ENCODE measurements around the gene RPL18.

The RPL18 gene

DNA sequence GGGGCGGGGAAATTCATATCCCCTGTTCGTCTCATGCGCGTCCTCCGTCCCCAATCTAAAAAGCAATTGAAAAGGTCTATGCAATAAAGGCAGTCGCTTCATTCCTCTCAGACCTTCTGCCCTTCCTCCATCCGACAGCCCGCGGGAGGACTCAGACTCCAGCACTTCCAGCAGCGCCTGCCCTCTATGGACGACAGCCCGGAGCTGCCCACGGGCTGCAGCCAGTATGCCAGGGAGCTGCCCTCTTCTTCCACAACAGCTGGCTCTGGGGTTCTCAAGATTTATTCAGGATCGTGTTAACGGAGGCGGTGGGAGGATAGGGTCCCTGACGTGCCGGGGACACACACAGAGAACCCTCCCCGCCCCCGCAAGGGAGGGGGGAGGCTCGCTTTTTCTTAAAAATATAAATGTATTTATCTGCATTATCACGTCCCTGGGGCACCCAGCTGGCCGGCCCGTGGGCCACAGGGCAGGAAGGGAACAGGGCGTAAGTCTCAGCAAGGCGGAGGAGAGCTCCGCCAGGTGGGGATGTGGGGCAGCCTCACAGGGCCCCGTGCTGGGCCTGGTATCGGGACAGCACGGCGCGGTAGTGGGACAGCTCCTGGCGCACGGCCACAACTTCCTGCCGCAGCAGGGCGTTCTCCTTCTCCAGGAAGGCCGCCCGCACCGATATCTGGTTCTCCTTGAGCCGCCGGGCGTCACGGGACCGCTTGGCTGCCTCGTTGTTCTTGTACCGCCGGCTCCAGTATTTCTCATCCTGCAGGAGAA lies 11.5 kb upstream of the RPL18 start:
- DNase-seq (ENCODE audit: low read depth): peak; percentile 74

DNA sequence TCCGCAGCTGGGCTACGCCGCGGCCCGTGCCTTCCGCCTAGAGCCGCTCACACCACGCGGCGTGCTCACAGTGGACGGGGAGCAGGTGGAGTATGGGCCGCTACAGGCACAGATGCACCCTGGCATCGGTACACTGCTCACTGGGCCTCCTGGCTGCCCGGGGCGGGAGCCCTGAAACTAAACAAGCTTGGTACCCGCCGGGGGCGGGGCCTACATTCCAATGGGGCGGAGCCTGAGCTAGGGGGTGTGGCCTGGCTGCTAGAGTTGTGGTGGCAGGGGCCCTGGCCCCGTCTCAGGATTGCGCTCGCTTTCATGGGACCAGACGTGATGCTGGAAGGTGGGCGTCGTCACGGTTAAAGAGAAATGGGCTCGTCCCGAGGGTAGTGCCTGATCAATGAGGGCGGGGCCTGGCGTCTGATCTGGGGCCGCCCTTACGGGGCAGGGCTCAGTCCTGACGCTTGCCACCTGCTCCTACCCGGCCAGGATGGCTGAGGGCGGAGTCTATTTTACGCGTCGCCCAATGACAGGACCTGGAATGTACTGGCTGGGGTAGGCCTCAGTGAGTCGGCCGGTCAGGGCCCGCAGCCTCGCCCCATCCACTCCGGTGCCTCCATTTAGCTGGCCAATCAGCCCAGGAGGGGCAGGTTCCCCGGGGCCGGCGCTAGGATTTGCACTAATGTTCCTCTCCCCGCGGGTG lies 10.8 kb upstream of the RPL18 start:
- no peak for DNase-seq (ENCODE audit: low read depth)

GRCh38 chr19:48629297-48629598 lies 10.3 kb upstream of the RPL18 start:
- no peak for DNase-seq (ENCODE audit: low read depth)

GRCh38 chr19:48628486-48629296 lies 9.7 kb upstream of the RPL18 start:
- DNase-seq (ENCODE audit: low read depth): no peak

- DNase-seq (ENCODE audit: low read depth): no peak
Measured at GRCh38 chr19:48627865-48628314, 8.9 kb upstream of the RPL18 start.

DNA sequence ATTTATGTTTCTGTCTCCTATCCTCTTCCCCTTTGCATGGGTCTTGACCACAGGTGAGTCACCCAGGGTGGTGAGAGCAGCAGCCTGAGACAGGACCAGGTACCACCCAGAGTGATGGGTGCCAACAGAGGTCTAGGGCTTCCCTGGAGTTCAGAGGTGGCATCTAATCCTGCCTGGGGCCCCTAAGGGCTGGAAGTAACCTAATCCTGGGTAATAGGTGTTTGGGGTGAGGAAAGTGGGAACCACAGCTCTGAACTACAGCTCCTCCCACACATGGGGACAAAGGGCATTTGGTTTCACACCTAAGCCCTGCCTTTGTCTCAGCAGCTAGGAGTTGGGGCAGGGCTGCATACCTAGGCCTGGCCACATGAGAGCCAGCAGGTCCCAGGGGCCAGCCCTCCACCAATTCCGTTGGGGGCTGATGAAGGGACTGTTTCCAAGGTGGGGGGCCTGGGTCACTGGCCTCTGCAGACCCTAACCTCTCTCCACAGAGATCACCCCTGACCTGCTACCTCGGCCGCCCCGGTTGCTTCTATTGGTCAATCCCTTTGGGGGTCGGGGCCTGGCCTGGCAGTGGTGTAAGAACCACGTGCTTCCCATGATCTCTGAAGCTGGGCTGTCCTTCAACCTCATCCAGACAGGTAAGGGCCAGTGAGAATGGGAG lies 8.4 kb upstream of the RPL18 start:
- no peak for DNase-seq (ENCODE audit: low read depth)

DNA sequence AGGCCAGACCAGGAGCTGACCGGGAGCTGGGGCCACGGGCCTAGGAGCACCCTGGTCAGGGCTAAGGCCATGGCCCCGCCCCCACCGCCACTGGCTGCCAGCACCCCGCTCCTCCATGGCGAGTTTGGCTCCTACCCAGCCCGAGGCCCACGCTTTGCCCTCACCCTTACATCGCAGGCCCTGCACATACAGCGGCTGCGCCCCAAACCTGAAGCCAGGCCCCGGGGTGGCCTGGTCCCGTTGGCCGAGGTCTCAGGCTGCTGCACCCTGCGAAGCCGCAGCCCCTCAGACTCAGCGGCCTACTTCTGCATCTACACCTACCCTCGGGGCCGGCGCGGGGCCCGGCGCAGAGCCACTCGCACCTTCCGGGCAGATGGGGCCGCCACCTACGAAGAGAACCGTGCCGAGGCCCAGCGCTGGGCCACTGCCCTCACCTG lies 6.9 kb upstream of the RPL18 start:
- no peak for DNase-seq (ENCODE audit: low read depth)

GRCh38 chr19:48624791-48625723 lies 6.1 kb upstream of the RPL18 start:
- no peak for DNase-seq (ENCODE audit: low read depth)

- peak; percentile 96 for DNase-seq (ENCODE audit: low read depth)
Measured at GRCh38 chr19:48624067-48624594, 5.2 kb upstream of the RPL18 start.

DNA sequence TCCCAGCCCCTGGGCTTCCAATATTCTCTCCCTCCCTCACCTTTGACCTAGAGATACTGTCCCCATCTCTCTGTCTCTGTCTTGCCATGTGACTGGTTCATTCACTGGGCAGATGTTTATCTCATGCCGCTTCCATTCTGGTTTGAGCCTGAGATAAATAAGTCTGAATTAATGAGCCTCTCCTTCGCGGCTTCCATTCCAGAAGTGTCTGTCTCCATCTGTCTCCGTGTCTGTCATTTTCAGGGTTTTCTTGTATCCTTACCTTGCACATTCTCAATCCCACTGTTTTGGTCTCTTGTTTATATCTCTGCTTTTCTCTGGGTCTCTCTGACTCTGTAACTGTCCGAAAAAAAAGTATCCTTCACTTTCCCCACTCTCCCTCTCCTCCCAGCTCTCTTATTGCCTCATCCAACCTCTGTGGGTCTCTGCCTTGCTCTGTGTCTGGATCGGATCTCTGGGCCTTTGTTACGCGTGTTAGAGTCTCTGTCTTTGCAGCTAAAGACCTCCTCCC lies 4.6 kb upstream of the RPL18 start:
- no peak for DNase-seq (ENCODE audit: low read depth)

DNA sequence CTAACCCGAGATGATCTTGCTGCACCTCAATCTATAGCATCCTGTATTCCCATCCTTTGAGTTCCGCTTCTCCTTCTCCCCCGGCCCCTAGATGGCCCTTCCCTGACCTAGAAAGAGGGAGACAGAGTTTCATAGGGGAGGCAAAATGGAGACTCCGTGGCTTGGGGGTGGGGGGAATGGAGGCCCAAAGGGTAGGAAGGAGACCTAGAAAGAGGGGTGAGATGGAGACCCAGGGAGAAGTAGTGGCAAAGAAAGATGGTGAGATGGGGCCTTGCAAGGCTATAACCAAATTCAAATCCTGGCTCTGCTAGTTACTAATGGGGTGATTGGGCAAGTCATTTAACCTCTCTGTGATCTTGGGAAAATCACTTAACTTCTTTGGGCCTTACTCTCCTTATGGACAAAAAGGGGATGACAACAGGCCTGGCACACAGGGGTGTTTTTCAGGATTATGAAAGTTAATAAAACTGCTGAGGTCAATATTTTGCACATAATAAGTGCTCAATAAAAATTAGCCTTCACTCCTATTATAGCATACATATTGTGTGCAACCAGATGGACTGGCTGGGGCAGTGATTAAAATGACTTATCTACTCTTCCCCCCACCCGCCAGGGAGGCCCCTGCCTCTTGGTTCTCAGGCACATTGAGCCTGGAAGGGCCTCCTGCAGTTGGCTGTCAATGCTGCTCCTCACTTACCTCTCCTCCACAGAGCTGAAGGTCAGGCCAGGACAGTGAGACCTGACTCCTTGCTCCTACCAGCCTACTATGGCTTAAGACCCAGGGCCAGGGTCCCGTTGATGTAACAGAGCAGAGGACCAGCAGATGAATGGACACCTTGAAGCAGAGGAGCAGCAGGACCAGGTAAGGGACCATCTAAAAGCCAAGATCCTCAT lies 961 bp upstream of the RPL18 start:
- DNase-seq (ENCODE audit: low read depth): no peak

- DNase-seq (ENCODE audit: low read depth): no peak
Measured at GRCh38 chr19:48618278-48618915, 581 bp downstream of the RPL18 start.

GRCh38 chr19:48617146-48617937 lies 1.6 kb downstream of the RPL18 start:
- no peak for DNase-seq (ENCODE audit: low read depth)

DNA sequence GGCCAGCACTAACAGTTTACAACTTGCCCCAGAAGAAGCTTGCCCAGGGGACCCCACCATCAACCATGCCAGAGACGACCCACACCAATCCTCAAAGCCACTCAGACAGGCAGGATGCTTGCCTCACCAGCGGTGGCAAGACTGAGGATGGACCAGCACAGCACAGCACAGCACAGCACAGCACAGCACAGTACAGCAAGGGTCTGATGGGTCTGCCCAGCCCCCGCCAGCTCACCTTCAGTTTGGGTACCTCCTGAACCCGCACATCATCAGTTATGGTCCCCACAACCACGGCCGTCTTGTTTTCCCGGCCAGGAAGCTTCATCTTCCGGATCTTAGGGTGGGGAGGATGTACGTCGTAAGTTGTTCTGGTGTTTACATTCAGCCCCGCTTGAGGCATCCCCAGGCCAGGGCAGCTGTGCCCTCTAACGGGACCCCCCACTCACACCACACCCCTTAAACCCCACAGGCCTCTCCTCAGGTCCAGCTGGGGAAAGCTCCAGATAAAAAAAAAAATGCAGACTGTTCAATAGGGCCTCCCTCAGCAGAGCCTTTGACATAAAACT lies 2.4 kb downstream of the RPL18 start:
- DNase-seq (ENCODE audit: low read depth): no peak

GRCh38 chr19:48616041-48616436 lies 2.9 kb downstream of the RPL18 start:
- no peak for DNase-seq (ENCODE audit: low read depth)

GRCh38 chr19:48615231-48616040 lies 3.5 kb downstream of the RPL18 start:
- DNase-seq (ENCODE audit: low read depth): no peak
